DOHH2 (cell line): ENCODE data around the gene METTL24.

Experiments used
- CTCF ChIP-seq: fragments of 200-600 bp; sonication (generic); IDR thresholded peaks from one replicate; pipeline ENCODE4 v1.5.1; 2014; ENCODE audit warnings: antibody characterized with exemption, mild to moderate bottlenecking, low read depth, low read length; ENCODE audit not compliant: poor library complexity, severe bottlenecking
- EZH2phosphoT487 ChIP-seq: fragments of 200-600 bp; sonication (generic); IDR thresholded peaks from 2 replicates; pipeline ENCODE4 v1.6.1; 2017; ENCODE audit warnings: borderline replicate concordance, mild to moderate bottlenecking, antibody characterized with exemption, low read length, moderate library complexity, mixed read lengths

GRCh38 chr6:110364364-110365105 lies 6.4 kb upstream of the METTL24 start:
- TF ChIP-seq CTCF (no peak), EZH2phosphoT487 (no peak)
